PC-9 (cell line): ENCODE results near the gene SNX32. TPM values are rescaled to one million over a fixed set of nuclear protein-coding genes. Genes with fewer than 3 reads are reported as not detected.

Source experiments
- BruUV-seq: library from RNA; stranded (reverse); fragments of 400-500 nt; replicated peaks from 2 replicates; lab custom pipeline; 2021; lab: Mats Ljungman, UMichigan
- CTCF ChIA-PET: fragments of 300-600 bp; sonication (Branson Sonifier 250); formaldehyde crosslinking; loops from one replicate; lab custom pipeline; 2022; ENCODE audit warnings: antibody characterized with exemption; lab: Charles Lee
- POLR2A ChIA-PET: fragments of 300-600 bp; sonication (Branson Sonifier 250); formaldehyde crosslinking; loops from one replicate; lab custom pipeline; 2022; ENCODE audit warnings: antibody characterized with exemption; ENCODE audit not compliant: unreplicated experiment; lab: Charles Lee
- DNase-seq, 2 experiments: peaks; one replicate each; pipeline versions ENCODE4 v3.0.0 to v3.0.0-alpha.2; 2015 to 2022; ENCODE audit warnings: mixed read lengths in 1 of 2
- H2AFZ ChIP-seq: fragments of 200-600 bp; sonication (generic); 2 replicates; pipeline ENCODE4 v1.8.1; 2017; ENCODE audit warnings: antibody characterized with exemption
- H3F3A ChIP-seq: fragments of 200-600 bp; sonication (generic); 2 replicates; pipeline ENCODE4 v1.8.1; 2017; ENCODE audit warnings: antibody characterized with exemption, mild to moderate bottlenecking, low read depth; ENCODE audit not compliant: insufficient read depth
- H3K27ac ChIP-seq: fragments of 200-600 bp; sonication (generic); 2 replicates; pipeline ENCODE4 v1.6.1; 2016; ENCODE audit warnings: mixed run types
- H3K27me3 ChIP-seq: fragments of 200-600 bp; sonication (generic); 2 replicates; pipeline ENCODE4 v1.6.1; 2016; ENCODE audit warnings: low read depth, mixed run types; ENCODE audit not compliant: insufficient read depth
- H3K36me3 ChIP-seq: fragments of 200-600 bp; sonication (generic); 2 replicates; pipeline ENCODE4 v1.6.1; 2016; ENCODE audit warnings: low read depth, mixed run types
- H3K4me1 ChIP-seq: fragments of 200-600 bp; sonication (generic); replicated peaks from 2 replicates; pipeline ENCODE4 v1.6.1; 2016; ENCODE audit warnings: mixed run types; ENCODE audit not compliant: insufficient read depth
- H3K4me2 ChIP-seq: fragments of 200-600 bp; sonication (generic); 2 replicates; pipeline ENCODE4 v1.6.1; 2017; ENCODE audit warnings: mixed run types
- H3K4me3 ChIP-seq: fragments of 200-600 bp; sonication (generic); 2 replicates; pipeline ENCODE4 v1.6.1; 2016; ENCODE audit warnings: mixed run types
- H3K79me2 ChIP-seq: fragments of 200-600 bp; sonication (generic); 2 replicates; pipeline ENCODE4 v1.6.1; 2017; ENCODE audit warnings: low read depth, mixed run types
- H3K9me2 ChIP-seq: fragments of 200-600 bp; sonication (generic); 2 replicates; pipeline ENCODE4 v1.8.1; 2017; ENCODE audit warnings: mild to moderate bottlenecking; ENCODE audit not compliant: insufficient read depth
- H3K9me3 ChIP-seq: fragments of 200-600 bp; sonication (generic); 2 replicates; pipeline ENCODE4 v1.8.1; 2016; ENCODE audit warnings: low read depth; ENCODE audit not compliant: insufficient read depth
- H4K20me1 ChIP-seq: fragments of 200-600 bp; sonication (generic); 2 replicates; pipeline ENCODE4 v1.8.1; 2017; ENCODE audit not compliant: insufficient read depth
- CTCF ChIP-seq: fragments of 200-600 bp; sonication (generic); conservative IDR thresholded peaks from 2 replicates; pipeline ENCODE4 v1.6.1; 2017; ENCODE audit warnings: mixed run types, antibody characterized with exemption, mild to moderate bottlenecking, moderate library complexity
- EZH2 ChIP-seq: fragments of 200-600 bp; sonication (generic); IDR thresholded peaks from 2 replicates; pipeline ENCODE4 v1.8.0; 2017; ENCODE audit warnings: antibody characterized with exemption, low read depth
- intact Hi-C: fragments of 100-400 bp; cut with micrococcal nuclease; formaldehyde crosslinking; loops from one replicate; pipeline ENCODE4 v1.10.0; 2022; ENCODE audit not compliant: unreplicated experiment
- total RNA-seq: library from RNA; stranded (reverse); gene quantifications from 2 replicates; pipeline ENCODE4 v1.2.3, GENCODE V29; 2021

Gene SNX32
- total RNA-seq, 1 experiment from 2014 or later, result not detected

- H3K9me2 ChIP-seq, result no peaks in the 10 kb centered on the region
- H3K4me1 ChIP-seq, result peaks cover 28% of the 10 kb centered on the region
- peaks cover 31% of the 10 kb centered on the region for H3K79me2 ChIP-seq
- ChIA-PET CTCF (interaction anchor here (0.6 to 3.2 kb wide), 6 partner anchors 8 to 176 kb away, joined by 3 to 24 read pairs (median 8); partner anchors contain the start of gene MUS81), POLR2A (interaction anchor here (0.6 kb wide), 3 partner anchors 9 to 149 kb away, joined by 3 to 4 read pairs (median 4); no protein-coding TSS in a partner anchor)
- no peaks in the 10 kb centered on the region for H3K27me3 ChIP-seq
- no peak overlapping the region for H3K27ac ChIP-seq
- H3K36me3 ChIP-seq, result peaks cover 18% of the 10 kb centered on the region; the same call in 1 of the 2 replicates
- intact Hi-C loops, result loop anchor here (5.0 to 10.0 kb wide), 2 partner anchors 178 to 250 kb away; partner anchors contain the start of gene SIPA1
- H2AFZ ChIP-seq, result peak overlapping the region; percentile 94; the same call in 1 of the 2 replicates
- no peak for DNase-seq
- H3K9me3 ChIP-seq, result no peaks in the 10 kb centered on the region
- TF ChIP-seq CTCF, result no peak
- peak overlapping the region; percentile 80 for H3K4me3 ChIP-seq
- 0 out of 2 replicates have a peak, but pooled peaks cover 3% of the 10 kb centered on the region for H4K20me1 ChIP-seq
- no TSS peak for BruUV-seq
- peaks cover 57% of the 10 kb centered on the region for H3F3A ChIP-seq
- peak overlapping the region; percentile 98 for H3K4me2 ChIP-seq
Observed at GRCh38 chr11:65886826-65887722, 53.3 kb downstream of the SNX32 start.

GRCh38 chr11:65887723-65888162 is 54.0 kb downstream of the SNX32 start:
- Histone ChIP-seq H2AFZ (peak overlapping the region; percentile 94), H3K27me3 (no peaks in the 10 kb centered on the region), H3K9me2 (no peaks in the 10 kb centered on the region), H3K9me3 (no peaks in the 10 kb centered on the region), H3K36me3 (peaks cover 18% of the 10 kb centered on the region; the same call in 1 of the 2 replicates), H3K4me2 (peak overlapping the region; percentile 98), H4K20me1 (0 out of 2 replicates have a peak, but pooled peaks cover 6% of the 10 kb centered on the region), H3K27ac (peak overlapping the region; percentile 26; the same call in 1 of the 2 replicates), H3K4me1 (peaks cover 28% of the 10 kb centered on the region), H3K79me2 (peaks cover 31% of the 10 kb centered on the region), H3K4me3 (peak overlapping the region; percentile 80), H3F3A (peaks cover 63% of the 10 kb centered on the region)
- ChIA-PET CTCF (interaction anchor here (0.6 to 3.2 kb wide), 19 partner anchors 9 to 741 kb away, joined by 3 to 24 read pairs (median 4); partner anchors contain the start of genes MUS81 and SART1), POLR2A (interaction anchor here (0.5 to 1.1 kb wide), 14 partner anchors 9 to 774 kb away, joined by 3 to 29 read pairs (median 6); partner anchors contain the start of genes EIF1AD, FOSL1, KAT5 and MUS81)
- no peak for TF ChIP-seq EZH2
- TF ChIP-seq CTCF, result no peak
- intact Hi-C loops, result loop anchor here (1.0 to 10.0 kb wide), 7 partner anchors 28 to 250 kb away; partner anchors contain the start of genes C11orf68, DRAP1, SART1 and SIPA1
- TSS peak; percentile 4 for BruUV-seq
- DNase-seq, result no peak
